ENCODE data around the gene SLAMF1.

Gene SLAMF1

GRCh38 chr1:160622501-160623226 lies 24.2 kb downstream of the SLAMF1 start:
- DNase-seq, result no peak

- no peak for DNase-seq
Observed at GRCh38 chr1:160621633-160622413, 25.0 kb downstream of the SLAMF1 start.

DNA sequence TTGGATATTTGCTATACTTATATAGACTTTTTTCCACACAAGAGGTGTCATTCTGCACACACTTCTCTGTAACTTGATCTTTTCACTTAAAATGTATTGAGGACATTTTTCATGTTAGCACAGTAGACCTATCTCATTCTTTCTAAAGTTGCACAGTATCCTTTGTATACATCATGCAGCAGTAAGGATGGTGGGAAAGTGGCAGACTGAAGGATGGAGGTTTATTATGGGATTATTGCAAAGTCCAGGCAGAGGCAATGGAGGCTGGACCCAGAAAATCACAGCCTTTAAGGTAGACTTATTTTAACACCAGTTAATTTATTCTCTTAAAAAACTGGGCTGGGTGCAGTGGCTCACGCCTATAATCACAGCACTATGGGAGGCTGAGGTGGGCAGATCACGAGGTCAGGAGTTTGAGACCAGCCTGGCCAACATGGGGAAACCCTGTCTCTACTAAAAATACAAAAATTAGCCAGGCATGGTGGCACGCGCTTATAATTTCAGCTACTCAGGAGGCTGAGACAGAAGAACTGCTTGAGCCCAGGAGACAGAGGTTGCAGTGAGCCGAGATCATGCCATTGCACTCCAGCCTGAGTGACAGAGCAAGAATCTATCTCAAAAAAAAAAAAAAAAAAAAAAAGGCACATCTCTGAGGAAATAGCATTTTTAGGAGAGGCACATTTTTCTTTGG lies 25.8 kb downstream of the SLAMF1 start:
- DNase-seq, result no peak

- DNase-seq, result no peak
Observed at GRCh38 chr1:160619742-160620277, 27.0 kb downstream of the SLAMF1 start.

- DNase-seq, result no peak
Observed at GRCh38 chr1:160618763-160619274, 28.0 kb downstream of the SLAMF1 start.

DNA sequence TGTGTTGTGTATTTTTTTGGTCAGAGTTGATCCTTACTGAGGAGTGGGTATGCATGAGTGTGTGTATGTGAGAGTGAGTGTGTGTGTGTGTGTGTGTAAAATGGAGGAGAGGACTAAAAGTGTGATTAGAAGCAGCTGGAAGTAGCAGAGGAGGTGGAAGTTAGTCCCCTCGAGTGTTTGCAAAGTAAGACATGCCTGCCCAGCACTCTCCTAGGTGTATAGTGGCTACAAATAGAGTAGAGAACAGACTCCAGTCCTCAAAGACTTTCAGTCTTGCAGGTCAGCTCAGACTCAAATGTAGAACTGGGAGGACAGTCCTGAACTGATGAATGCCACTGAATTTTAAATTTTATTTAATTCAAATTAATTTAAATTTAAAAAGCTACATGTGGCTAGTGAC lies 28.5 kb downstream of the SLAMF1 start:
- no peak for DNase-seq

GRCh38 chr1:160615660-160616059 lies 31.2 kb downstream of the SLAMF1 start:
- DNase-seq, result no peak

GRCh38 chr1:160614410-160614809 lies 32.4 kb downstream of the SLAMF1 start:
- DNase-seq, result no peak

GRCh38 chr1:160612613-160613218 lies 34.1 kb downstream of the SLAMF1 start:
- DNase-seq, result no peak

DNA sequence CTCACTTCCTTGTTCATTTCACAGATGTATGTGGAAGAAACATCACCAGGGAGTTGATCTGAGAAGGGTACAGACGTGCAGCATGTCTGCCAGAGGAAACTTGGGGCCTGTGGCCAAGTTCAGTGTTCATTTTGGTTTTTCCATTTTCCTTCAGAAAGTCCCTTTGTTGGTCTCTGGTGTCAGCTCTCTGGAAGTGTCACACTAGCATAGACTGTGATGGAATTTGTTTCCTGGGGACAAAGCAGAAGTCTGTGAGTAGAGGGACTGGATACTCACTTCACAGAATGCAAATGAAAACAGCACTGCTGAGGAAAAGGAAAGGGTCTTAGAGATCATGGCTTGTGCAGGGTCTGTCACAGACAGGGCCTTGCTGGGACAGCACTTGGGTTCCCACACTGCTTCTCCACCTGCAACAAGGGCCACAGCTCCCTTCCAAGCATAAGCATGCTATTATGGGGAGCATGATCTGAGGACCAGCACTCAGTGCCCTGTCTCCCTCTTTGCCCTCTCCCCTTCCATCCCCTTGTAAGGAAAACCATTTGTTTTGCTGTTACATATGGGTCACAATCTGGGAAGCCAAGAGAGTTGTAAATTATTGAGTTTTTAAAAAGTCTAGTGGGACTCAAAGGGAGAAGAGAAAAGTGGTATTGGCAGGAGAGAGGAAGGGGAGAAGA lies 36.1 kb downstream of the SLAMF1 start:
- no peak for DNase-seq

- no peak for DNase-seq
Observed at GRCh38 chr1:160608941-160609340, 37.9 kb downstream of the SLAMF1 start.

- DNase-seq, result no peak
Observed at GRCh38 chr1:160608514-160608913, 38.3 kb downstream of the SLAMF1 start.

DNA sequence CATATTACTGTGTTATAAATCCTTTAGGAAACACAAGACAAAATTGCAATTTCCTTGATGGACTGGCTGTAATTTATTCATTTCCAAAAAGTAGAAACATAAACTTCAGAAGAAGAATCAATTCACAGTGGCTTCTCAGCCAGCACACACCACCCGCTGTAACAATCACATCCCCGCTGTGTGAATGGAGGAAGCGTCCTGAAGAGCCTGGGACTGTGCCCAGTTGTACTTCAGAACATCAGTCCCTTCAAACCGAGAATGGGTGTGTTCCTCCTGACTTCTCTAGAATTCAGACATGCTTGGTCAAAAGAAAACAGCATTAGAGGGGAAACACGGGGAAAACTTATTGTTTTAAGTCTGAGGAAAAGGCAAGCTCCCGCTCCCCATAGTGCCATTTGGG lies 38.8 kb downstream of the SLAMF1 start:
- no peak for DNase-seq

DNA sequence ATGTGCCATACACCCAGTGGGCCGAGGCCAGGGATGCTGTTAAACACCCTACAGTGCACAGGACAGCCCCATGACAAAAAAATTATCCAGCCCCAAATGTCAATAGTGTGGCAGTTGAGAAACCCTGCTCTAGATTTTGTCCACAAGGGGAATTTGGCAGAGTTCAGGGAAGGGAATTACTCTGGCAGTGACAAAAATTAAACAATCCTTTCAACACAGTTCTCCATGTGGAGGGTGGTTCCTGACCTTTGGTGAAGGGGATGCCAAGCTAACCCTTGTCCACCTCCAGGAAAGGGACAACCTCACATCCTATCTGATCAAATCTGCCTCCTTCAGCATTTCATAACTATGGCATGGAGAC lies 39.2 kb downstream of the SLAMF1 start:
- DNase-seq, result no peak

GRCh38 chr1:160607011-160607671 lies 39.7 kb downstream of the SLAMF1 start:
- no peak for DNase-seq

- DNase-seq, result no peak
Observed at GRCh38 chr1:160606611-160607010, 40.2 kb downstream of the SLAMF1 start.

- no peak for DNase-seq
Observed at GRCh38 chr1:160605792-160606479, 40.9 kb downstream of the SLAMF1 start.

DNA sequence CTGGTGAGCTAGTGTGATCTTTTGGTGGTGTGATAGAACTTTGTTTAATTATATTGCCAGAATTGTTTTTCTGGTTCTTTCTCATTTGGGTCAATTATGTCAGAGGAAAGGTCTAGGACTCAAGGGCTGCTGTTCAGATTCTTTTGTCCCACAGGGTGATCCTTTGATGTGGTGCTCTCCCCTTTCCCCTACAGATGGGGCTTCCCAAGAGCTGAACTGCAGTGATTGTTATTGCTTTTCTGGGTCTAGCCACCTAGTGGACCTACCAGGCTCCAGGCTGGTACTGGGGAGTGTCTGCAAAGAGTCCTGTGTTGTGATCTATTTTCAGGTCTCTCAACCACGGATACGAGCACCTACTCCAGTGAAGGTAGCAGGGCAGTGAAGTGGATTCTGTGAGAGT lies 41.6 kb downstream of the SLAMF1 start:
- no peak for DNase-seq

GRCh38 chr1:160597705-160598104 lies 49.1 kb downstream of the SLAMF1 start:
- no peak for DNase-seq

DNA sequence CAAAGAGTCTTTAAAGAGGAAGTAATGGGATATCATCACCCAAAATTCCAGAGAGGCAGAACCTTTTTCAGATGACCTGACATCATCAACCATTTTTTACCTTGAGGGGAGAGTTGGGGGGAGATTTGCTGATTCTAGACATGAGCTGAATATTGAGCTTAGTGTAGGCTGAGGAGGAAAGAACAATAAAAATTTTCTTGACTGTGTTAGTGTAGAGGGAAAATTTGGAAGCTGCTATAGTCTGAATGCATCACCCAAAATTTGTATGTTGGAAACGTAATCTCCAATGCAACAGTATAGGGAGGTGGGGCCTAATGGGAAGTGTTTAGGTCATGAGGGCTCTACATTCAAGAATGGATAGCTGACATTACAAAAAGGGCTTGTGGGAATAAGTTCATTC lies 49.8 kb downstream of the SLAMF1 start:
- DNase-seq, result no peak

GRCh38 chr1:160590488-160590887 lies 56.4 kb downstream of the SLAMF1 start:
- no peak for DNase-seq
